Endothelial cell of umbilical vein (primary cell): ENCODE measurements around the gene CYREN. TPM values are rescaled to one million over a fixed set of nuclear protein-coding genes. Genes with fewer than 3 reads are reported as not detected.

Experiments used
- BruUV-seq: library from RNA; stranded (reverse); fragments of 400-500 nt; replicated peaks from 2 replicates; lab custom pipeline; 2021; lab: Mats Ljungman, UMichigan
- CTCF ChIA-PET: fragments of 300-600, 350-600 bp; sonication (Branson Sonifier 250); formaldehyde crosslinking; loops from one replicate; lab custom pipeline; 2021; ENCODE audit warnings: antibody characterized with exemption, inconsistent platforms; lab: Charles Lee
- POLR2A ChIA-PET: fragments of 300-600, 350-600 bp; sonication (Branson Sonifier 250); formaldehyde crosslinking; loops from one replicate; lab custom pipeline; 2021; ENCODE audit warnings: antibody characterized with exemption, inconsistent platforms; lab: Charles Lee
- DNase-seq: peaks from one replicate; pipeline ENCODE4 v3.0.0-alpha.2; 2011; ENCODE audit warnings: low read depth, low spot score
- FAIRE-seq: peaks from 2 replicates; lab custom pipeline; 2011; peaks lifted over from hg19 to GRCh38; lab: Jason Lieb, UNC
- H2AFZ ChIP-seq: 2 replicates; pipeline ENCODE4 v1.6.0; 2012; ENCODE audit warnings: low read depth, low read length, control low read depth, inconsistent platforms
- H3K27ac ChIP-seq: 2 replicates; pipeline ENCODE4 v1.5.1; 2011; ENCODE audit warnings: low read depth, mild to moderate bottlenecking, control low read depth, low read length, moderate library complexity; ENCODE audit not compliant: insufficient read depth
- H3K27me3 ChIP-seq, 2 experiments: 2 replicates each; pipeline versions ENCODE4 v1.6.0 to v1.6.1; 2011; ENCODE audit warnings: low read length in 2 of 2, mixed read lengths in 1 of 2; ENCODE audit not compliant: control insufficient read depth in 2 of 2, insufficient read depth in 2 of 2
- H3K36me3 ChIP-seq, 2 experiments: 2 replicates in 1 of 2; 3 replicates in 1 of 2; pipeline ENCODE4 v1.5.1; 2011; ENCODE audit warnings: low read length in 2 of 2, mild to moderate bottlenecking in 1 of 2, moderate library complexity in 1 of 2; ENCODE audit not compliant: control insufficient read depth in 2 of 2, insufficient read depth in 2 of 2; ENCODE audit errors: extremely low read depth in 1 of 2
- H3K4me1 ChIP-seq: 3 replicates; pipeline ENCODE4 v1.5.1; 2011; ENCODE audit warnings: mild to moderate bottlenecking, low read length; ENCODE audit not compliant: control insufficient read depth, insufficient read depth; ENCODE audit errors: extremely low read depth
- H3K4me2 ChIP-seq: 2 replicates; pipeline ENCODE4 v1.6.1; 2011; ENCODE audit warnings: low read length, control low read depth, mixed read lengths; ENCODE audit not compliant: insufficient read depth
- H3K4me3 ChIP-seq, 3 experiments: fragments of 200-600 bp in 1 of 3; sonication (generic), shearing (Covaris generic) in 1 of 3; replicated peaks in 1 of 3; 2 replicates each; pipeline ENCODE4 v1.5.1; 2011 to 2016; ENCODE audit warnings: control low read depth in 3 of 3, low read length in 3 of 3, mild to moderate bottlenecking in 2 of 3, inconsistent platforms in 1 of 3, low read depth in 1 of 3, moderate library complexity in 1 of 3; ENCODE audit not compliant: insufficient read depth in 1 of 3
- H3K79me2 ChIP-seq: 2 replicates; pipeline ENCODE4 v1.6.0; 2012; ENCODE audit warnings: low read length, inconsistent platforms; ENCODE audit not compliant: control insufficient read depth, insufficient read depth
- H3K9ac ChIP-seq: replicated peaks from 2 replicates; pipeline ENCODE3; 2011; ENCODE audit warnings: low read length, control low read depth; ENCODE audit not compliant: insufficient read depth; ENCODE audit errors: extremely low read depth
- H3K9me1 ChIP-seq: replicated peaks from 3 replicates; pipeline ENCODE4 v1.6.0; 2011; ENCODE audit warnings: mild to moderate bottlenecking, low read length; ENCODE audit not compliant: control insufficient read depth, insufficient read depth; ENCODE audit errors: extremely low read depth
- H3K9me3 ChIP-seq: replicated peaks from 2 replicates; pipeline ENCODE4 v1.5.1; 2012; ENCODE audit warnings: low read length, inconsistent platforms; ENCODE audit not compliant: control insufficient read depth, insufficient read depth
- H4K20me1 ChIP-seq: replicated peaks from 2 replicates; pipeline ENCODE3; 2011; ENCODE audit warnings: mild to moderate bottlenecking, low read length; ENCODE audit not compliant: control insufficient read depth, insufficient read depth; ENCODE audit errors: extremely low read depth
- EZH2 ChIP-seq: IDR thresholded peaks from 2 replicates; pipeline ENCODE4 v1.6.1; 2012; ENCODE audit warnings: borderline replicate concordance, low read depth, mild to moderate bottlenecking, moderate library complexity, low read length, inconsistent platforms; ENCODE audit not compliant: severe bottlenecking
- FOS ChIP-seq: IDR thresholded peaks from 2 replicates; pipeline ENCODE4 v1.6.1; 2011; ENCODE audit warnings: mild to moderate bottlenecking, low read length, moderate library complexity, borderline replicate concordance; ENCODE audit not compliant: insufficient read depth
- GATA2 ChIP-seq: IDR thresholded peaks from 2 replicates; pipeline ENCODE4 v1.7.0; 2011; ENCODE audit warnings: low read depth, mild to moderate bottlenecking, moderate library complexity, mixed read lengths, low read length; ENCODE audit not compliant: insufficient read length, insufficient read depth
- JUN ChIP-seq: IDR thresholded peaks from 2 replicates; pipeline ENCODE4 v1.6.1; 2011; ENCODE audit warnings: borderline replicate concordance, low read depth; ENCODE audit not compliant: insufficient read length, insufficient read depth
- MYC ChIP-seq: IDR thresholded peaks from one replicate; pipeline ENCODE4 v1.6.1; 2011; ENCODE audit warnings: mild to moderate bottlenecking, low read depth, low read length
- POLR2A ChIP-seq: IDR thresholded peaks from 2 replicates; pipeline ENCODE4 v1.6.1; 2012; ENCODE audit warnings: low read depth, mild to moderate bottlenecking, control low read depth, low read length
- POLR2AphosphoS5 ChIP-seq: IDR thresholded peaks from 2 replicates; pipeline ENCODE4 v1.6.1; 2012; ENCODE audit warnings: low read depth, mild to moderate bottlenecking, control low read depth, low read length, moderate library complexity; ENCODE audit not compliant: insufficient read depth
- dilution Hi-C: fragments of 300-500 bp; cut with MboI; formaldehyde crosslinking; loops from one replicate; pipeline ENCODE4 v1.15.0; 2019; ENCODE audit warnings: low sequenced_read_pairs; ENCODE audit not compliant: extremely low pct_ligation_motif_present
- intact Hi-C: fragments of 100-400 bp; cut with micrococcal nuclease; formaldehyde crosslinking; loops from one replicate; pipeline ENCODE4 v1.10.0; 2022
- polyA plus RNA-seq, 4 experiments: library from polyadenylated mRNA; depleted of rRNA in 3 of 4; stranded (reverse) in 3 of 4; unstranded in 1 of 4; fragments of >200 nt; gene quantifications; 2 replicates each; pipeline versions ENCODE4 v1.2.1 to v1.2.3, GENCODE V29; 2011 to 2012; ENCODE audit warnings: missing spikeins in 1 of 4
- total RNA-seq: library from RNA; stranded (reverse); gene quantifications from 2 replicates; pipeline ENCODE4 v1.2.3, GENCODE V29; 2021
- TF ChIP-seq, protein P1 (sequence below): IDR thresholded peaks from 2 replicates; pipeline ENCODE4 v1.6.1; 2011; ENCODE audit not compliant: insufficient read depth, insufficient read length
- TF ChIP-seq, protein P2 (sequence below), 2 donors: IDR thresholded peaks; 1 replicate in 1 of 2; 2 replicates in 1 of 2; pipeline ENCODE4 v1.5.1; 2011; ENCODE audit warnings: low read length in 2 of 2, mild to moderate bottlenecking in 2 of 2, moderate library complexity in 2 of 2, control low read depth in 1 of 2, inconsistent platforms in 1 of 2, low read depth in 1 of 2; ENCODE audit not compliant: insufficient read depth in 1 of 2; ENCODE audit errors: extremely low read depth in 1 of 2

The CYREN gene
- total and polyA plus RNA-seq, 2 donors (not counting 3 experiments of a cell fraction or from before 2014, with no cell fraction given) = 19.1 to 30.8 TPM

DNA sequence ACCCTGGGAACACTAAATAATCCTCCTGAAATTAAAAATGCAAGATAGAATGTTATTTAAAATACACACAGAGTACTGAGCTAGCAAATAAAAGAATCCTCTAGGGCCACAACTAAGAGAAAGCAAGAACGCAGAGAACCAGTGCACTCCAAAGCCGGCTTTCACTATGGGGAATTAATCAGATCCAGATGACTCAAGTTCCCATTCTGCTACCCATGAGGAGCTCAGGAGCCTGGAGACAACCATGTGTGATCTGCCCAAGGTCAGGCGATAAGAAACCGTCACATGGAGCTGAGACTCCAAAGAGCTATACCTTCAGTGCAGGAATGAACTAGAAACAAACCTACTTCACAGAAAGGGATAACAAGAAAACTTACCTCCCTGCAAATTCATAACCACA, 19.5 kb upstream of the CYREN start:
- Histone ChIP-seq H4K20me1 (no peaks in the 10 kb centered on the region), H3K27me3 (no peaks in the 10 kb centered on the region)

More for the DNA sequence above, 19.5 kb upstream of the CYREN start:
- Histone ChIP-seq H2AFZ (no peak overlapping the region), H3K4me2 (no peak overlapping the region), H3K27ac (no peak overlapping the region), H3K9me1 (no peaks in the 10 kb centered on the region), H3K4me3 (no peak overlapping the region), H3K4me1 (no peaks in the 10 kb centered on the region), H3K36me3 (peaks cover 2 to 16% of the 10 kb centered on the region in 2 experiments), H3K9ac (no peak overlapping the region), H3K9me3 (no peaks in the 10 kb centered on the region), H3K79me2 (no peaks in the 10 kb centered on the region)
- ChIA-PET CTCF (no interaction called here), POLR2A (no interaction called here)
- TF ChIP-seq MYC = no peak
- no peak for TF ChIP-seq GATA2
- TF ChIP-seq, protein P1, sequence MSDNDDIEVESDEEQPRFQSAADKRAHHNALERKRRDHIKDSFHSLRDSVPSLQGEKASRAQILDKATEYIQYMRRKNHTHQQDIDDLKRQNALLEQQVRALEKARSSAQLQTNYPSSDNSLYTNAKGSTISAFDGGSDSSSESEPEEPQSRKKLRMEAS = no peak
- TF ChIP-seq FOS = no peak
- TF ChIP-seq, protein P2, sequence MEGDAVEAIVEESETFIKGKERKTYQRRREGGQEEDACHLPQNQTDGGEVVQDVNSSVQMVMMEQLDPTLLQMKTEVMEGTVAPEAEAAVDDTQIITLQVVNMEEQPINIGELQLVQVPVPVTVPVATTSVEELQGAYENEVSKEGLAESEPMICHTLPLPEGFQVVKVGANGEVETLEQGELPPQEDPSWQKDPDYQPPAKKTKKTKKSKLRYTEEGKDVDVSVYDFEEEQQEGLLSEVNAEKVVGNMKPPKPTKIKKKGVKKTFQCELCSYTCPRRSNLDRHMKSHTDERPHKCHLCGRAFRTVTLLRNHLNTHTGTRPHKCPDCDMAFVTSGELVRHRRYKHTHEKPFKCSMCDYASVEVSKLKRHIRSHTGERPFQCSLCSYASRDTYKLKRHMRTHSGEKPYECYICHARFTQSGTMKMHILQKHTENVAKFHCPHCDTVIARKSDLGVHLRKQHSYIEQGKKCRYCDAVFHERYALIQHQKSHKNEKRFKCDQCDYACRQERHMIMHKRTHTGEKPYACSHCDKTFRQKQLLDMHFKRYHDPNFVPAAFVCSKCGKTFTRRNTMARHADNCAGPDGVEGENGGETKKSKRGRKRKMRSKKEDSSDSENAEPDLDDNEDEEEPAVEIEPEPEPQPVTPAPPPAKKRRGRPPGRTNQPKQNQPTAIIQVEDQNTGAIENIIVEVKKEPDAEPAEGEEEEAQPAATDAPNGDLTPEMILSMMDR (IDR thresholded peaks at IDR 0.05; ENCODE audit: extremely low read depth in 1 of 2, insufficient read depth in 1 of 2, low read depth in 1 of 2, low read length in 2 of 2) = no peak
- TF ChIP-seq JUN = no peak
- TF ChIP-seq POLR2A = no peak
- TF ChIP-seq POLR2AphosphoS5 = no peak
- TF ChIP-seq EZH2 = no peak
- BruUV-seq = no TSS peak
- dilution Hi-C loops (no loop called here), intact Hi-C loops (no loop called here)
- FAIRE-seq = no peak
- no peak for DNase-seq
